ENCODE results near the gene RNU1-4. TPM values are rescaled to one million over a fixed set of nuclear protein-coding genes. Genes with fewer than 3 reads are reported as not detected.
"Not testable (repeated sequence)": the region's sequence is repeated elsewhere in the genome, so short reads cannot be mapped to it uniquely, and the experiment has no call there.

The RNU1-4 gene
- total RNA-seq, 4 donors from 2014 or later: under 0.01 TPM; not detected in 2

GRCh38 chr1:16781625-16782024 lies 41.3 kb downstream of the RNU1-4 start:
- H3K4me1 ChIP-seq; H3K27ac ChIP-seq (replicated peaks in 1 of 4); intact Hi-C loops (cut with DNase I); H3K9me3 ChIP-seq; H3K4me3 ChIP-seq; H3K36me3 ChIP-seq: not testable (repeated sequence)
- WGBS: 85% methylated on average over 3 of the region's 5 CpGs
- peaks cover 0 to 25% (median 0%) of the 10 kb centered on the region in 4 donors for H3K27me3 ChIP-seq
- DNase-seq (ENCODE audit: extremely low spot score): peak; percentile 12

- not testable (repeated sequence) for DNase-seq (ENCODE audit: extremely low spot score)
- WGBS: no CpG with 5 or more reads among the region's 2 CpGs
These were observed 44.6 kb downstream of the RNU1-4 start for GRCh38 chr1:16784955-16785354.

GRCh38 chr1:16786362-16786761 lies 46.0 kb downstream of the RNU1-4 start:
- H3K9me3 ChIP-seq; H3K27ac ChIP-seq (replicated peaks in 1 of 4); H3K4me3 ChIP-seq; H3K4me1 ChIP-seq; H3K27me3 ChIP-seq; H3K36me3 ChIP-seq; intact Hi-C loops (cut with DNase I): not testable (repeated sequence)
- 66% methylated on average over 4 of the region's 4 CpGs for WGBS
- DNase-seq (ENCODE audit: extremely low spot score): peak; percentile 55

More at GRCh38 chr1:16784955-16785354, 44.6 kb downstream of the RNU1-4 start:
- intact Hi-C loops (cut with DNase I); H3K4me1 ChIP-seq; H3K9me3 ChIP-seq; H3K4me3 ChIP-seq; H3K27ac ChIP-seq (replicated peaks in 1 of 4); H3K36me3 ChIP-seq: not testable (repeated sequence)
- peaks cover 0 to 11% (median 0%) of the 10 kb centered on the region in 4 donors for H3K27me3 ChIP-seq

GRCh38 chr1:16787175-16787574 lies 46.9 kb downstream of the RNU1-4 start:
- H3K36me3 ChIP-seq; H3K27ac ChIP-seq (replicated peaks in 1 of 4); H3K4me3 ChIP-seq; H3K9me3 ChIP-seq; H3K27me3 ChIP-seq; DNase-seq (ENCODE audit: extremely low spot score); intact Hi-C loops (cut with DNase I); H3K4me1 ChIP-seq: not testable (repeated sequence)
- 89% methylated on average over 3 of the region's 3 CpGs for WGBS

- H3K27me3 ChIP-seq; H3K36me3 ChIP-seq; DNase-seq (ENCODE audit: extremely low spot score); intact Hi-C loops (cut with DNase I); H3K4me3 ChIP-seq; H3K27ac ChIP-seq (replicated peaks in 1 of 4); H3K4me1 ChIP-seq; H3K9me3 ChIP-seq: not testable (repeated sequence)
- 69% methylated on average over 3 of the region's 5 CpGs for WGBS
These were observed 47.4 kb downstream of the RNU1-4 start for GRCh38 chr1:16787711-16788110.

Small RNA genes within 50 kb of the gene (small RNA-seq; reads per million reads assigned to genes)
- 0 reads per million in 3 donors for gene RNU1-4

Other genes starting within 250 kb of the RNU1-4 start
- gene RNU1-1, start 226.2 kb upstream of the RNU1-4 start, total RNA-seq: under 1 TPM in 2 of 4 donors, not detected in 2; under 0.01 TPM
- gene NBPF1, start 127.0 kb upstream of the RNU1-4 start, total RNA-seq: 10 to 100 TPM; 16.6 to 39.2 (median 28.1) TPM
- under 1 TPM in 2 of 4 donors, not detected in 2; under 0.01 TPM for gene RNU1-3, start 73.6 kb upstream of the RNU1-4 start, total RNA-seq
- under 1 TPM in 2 of 4 donors, not detected in 2; under 0.01 TPM for gene RNU1-2, start 155.5 kb downstream of the RNU1-4 start, total RNA-seq
- 10 to 100 TPM; 17.6 to 36.3 (median 23.0) TPM for gene CROCC, start 181.4 kb downstream of the RNU1-4 start, total RNA-seq
- gene MFAP2, start 240.1 kb downstream of the RNU1-4 start, total RNA-seq: 10 to 100 TPM in 2 of 4 donors, 1 to 10 TPM in 2; 5.4 to 21.7 (median 10.2) TPM